H1 (cell line): ENCODE results near the gene SNX6. TPM values are rescaled to one million over a fixed set of nuclear protein-coding genes. Genes with fewer than 3 reads are reported as not detected.
"Not testable (repeated sequence)": the region's sequence is repeated elsewhere in the genome, so short reads cannot be mapped to it uniquely, and the experiment has no call there.

ENCODE experiments used
- CTCF ChIA-PET: fragments of 300-600 bp; sonication (Branson Sonifier 250); formaldehyde crosslinking; loops from one replicate; lab custom pipeline; 2021; ENCODE audit not compliant: partially characterized antibody; lab: Charles Lee
- POLR2A ChIA-PET: fragments of 300-600 bp; sonication (Branson Sonifier 250); formaldehyde crosslinking; loops from one replicate; lab custom pipeline; 2021; ENCODE audit warnings: inconsistent platforms; ENCODE audit not compliant: partially characterized antibody; lab: Charles Lee
- DNase-seq, 2 experiments: peaks; one replicate each; pipeline versions ENCODE4 v3.0.0 to v3.0.0-alpha.2; 2010 to 2022; ENCODE audit warnings: low spot score in 2 of 2, low read depth in 1 of 2, mixed read lengths in 1 of 2
- FAIRE-seq: peaks from 2 replicates; lab custom pipeline; 2011; peaks lifted over from hg19 to GRCh38; lab: Jason Lieb, UNC
- H2AFZ ChIP-seq: 2 replicates; pipeline ENCODE4 v1.8.1; 2012; ENCODE audit warnings: low read length, inconsistent platforms
- H2AK5ac ChIP-seq: 2 replicates; pipeline ENCODE4 v1.6.1; 2013; ENCODE audit warnings: low read depth, low read length
- H2BK120ac ChIP-seq: replicated peaks from 2 replicates; pipeline ENCODE3; 2013; ENCODE audit warnings: low read depth, low read length, inconsistent platforms
- H2BK12ac ChIP-seq: 2 replicates; pipeline ENCODE4 v1.6.1; 2013; ENCODE audit warnings: low read depth, low read length
- H2BK15ac ChIP-seq: 2 replicates; pipeline ENCODE4 v1.6.1; 2013; ENCODE audit warnings: low read length
- H2BK20ac ChIP-seq: 2 replicates; pipeline ENCODE4 v1.6.1; 2013; ENCODE audit warnings: low read length
- H2BK5ac ChIP-seq: 2 replicates; pipeline ENCODE4 v1.6.1; 2013; ENCODE audit warnings: low read depth, low read length
- H3K14ac ChIP-seq: 2 replicates; pipeline ENCODE4 v1.6.1; 2013; ENCODE audit warnings: inconsistent platforms; ENCODE audit not compliant: insufficient read length
- H3K18ac ChIP-seq: 2 replicates; pipeline ENCODE4 v1.6.1; 2013; ENCODE audit warnings: low read length; ENCODE audit errors: extremely low read depth
- H3K23ac ChIP-seq: 2 replicates; pipeline ENCODE4 v1.6.1; 2013; ENCODE audit warnings: inconsistent platforms; ENCODE audit not compliant: insufficient read length
- H3K23me2 ChIP-seq: 2 replicates; pipeline ENCODE4 v1.6.1; 2013; ENCODE audit warnings: low read depth, low read length
- H3K27ac ChIP-seq: 2 replicates; pipeline ENCODE4 v1.6.1; 2011; ENCODE audit warnings: low read depth, low read length, inconsistent platforms
- H3K27me3 ChIP-seq, 4 experiments: replicated peaks in 1 of 4; 1 replicate in 1 of 4; 2 replicates in 3 of 4; pipeline versions ENCODE4 v1.6.1 to v1.8.1; 2011 to 2013; ENCODE audit warnings: low read length in 3 of 4, mild to moderate bottlenecking in 3 of 4, inconsistent platforms in 2 of 4, mixed read lengths in 2 of 4, moderate library complexity in 1 of 4; ENCODE audit not compliant: control insufficient read depth in 3 of 4, insufficient read depth in 3 of 4; ENCODE audit errors: extremely low read depth in 1 of 4
- H3K36me3 ChIP-seq, 4 experiments: 2 replicates each; pipeline versions ENCODE4 v1.6.1 to v1.8.1; 2011 to 2013; ENCODE audit warnings: mild to moderate bottlenecking in 4 of 4, low read length in 3 of 4, moderate library complexity in 2 of 4, control low read depth in 1 of 4, inconsistent platforms in 1 of 4; ENCODE audit not compliant: insufficient read depth in 4 of 4, control insufficient read depth in 2 of 4
- H3K4ac ChIP-seq: replicated peaks from 2 replicates; pipeline ENCODE3; 2013; ENCODE audit warnings: low read length, low read depth, mixed read lengths, inconsistent platforms; ENCODE audit not compliant: insufficient read length
- H3K4me1 ChIP-seq, 4 experiments: replicated peaks in 1 of 4; 1 replicate in 1 of 4; 2 replicates in 3 of 4; pipeline versions ENCODE4 v1.6.1 to v1.8.1; 2011 to 2013; ENCODE audit warnings: low read length in 3 of 4, inconsistent platforms in 2 of 4, mixed read lengths in 1 of 4; ENCODE audit not compliant: insufficient read depth in 4 of 4, control insufficient read depth in 3 of 4
- H3K4me2 ChIP-seq, 2 experiments: 2 replicates each; pipeline versions ENCODE4 v1.6.1 to v1.8.1; 2011 to 2013; ENCODE audit warnings: low read depth in 2 of 2, low read length in 2 of 2, control low read depth in 1 of 2, inconsistent platforms in 1 of 2, mild to moderate bottlenecking in 1 of 2; ENCODE audit not compliant: insufficient read depth in 1 of 2
- H3K4me3 ChIP-seq, 4 experiments: fragments of 200-600, 300-600 bp in 1 of 4; sonication (generic), shearing (Covaris generic), sonication (Bioruptor Twin) in 1 of 4; 2 replicates each; pipeline versions ENCODE4 v1.5.1 to v1.8.1; 2011 to 2016; ENCODE audit warnings: low read length in 4 of 4, low read depth in 3 of 4, control low read depth in 2 of 4, inconsistent platforms in 2 of 4, mild to moderate bottlenecking in 2 of 4, mixed read lengths in 1 of 4, moderate library complexity in 1 of 4; ENCODE audit not compliant: insufficient read depth in 2 of 4; ENCODE audit errors: extremely low read depth in 1 of 4
- H3K56ac ChIP-seq: replicated peaks from 2 replicates; pipeline ENCODE3; 2013; ENCODE audit warnings: low read depth, mild to moderate bottlenecking, mixed read lengths, low read length, inconsistent platforms; ENCODE audit not compliant: insufficient read length
- H3K79me1 ChIP-seq: 2 replicates; pipeline ENCODE4 v1.6.1; 2013; ENCODE audit warnings: low read depth, low read length, control low read depth
- H3K79me2 ChIP-seq, 2 experiments: 2 replicates each; pipeline versions ENCODE4 v1.6.1 to v1.8.1; 2012 to 2013; ENCODE audit warnings: low read length in 2 of 2, mild to moderate bottlenecking in 2 of 2, inconsistent platforms in 1 of 2; ENCODE audit not compliant: insufficient read depth in 2 of 2, control insufficient read depth in 1 of 2
- H3K9ac ChIP-seq, 4 experiments: replicated peaks in 1 of 4; 1 replicate in 1 of 4; 2 replicates in 3 of 4; pipeline versions ENCODE4 v1.6.1 to v1.8.1; 2011 to 2013; ENCODE audit warnings: low read depth in 3 of 4, low read length in 3 of 4, control low read depth in 2 of 4, mild to moderate bottlenecking in 2 of 4, moderate library complexity in 2 of 4, inconsistent platforms in 1 of 4; ENCODE audit errors: extremely low read depth in 1 of 4
- H3K9me3 ChIP-seq, 2 experiments: 2 replicates each; pipeline versions ENCODE4 v1.6.1 to v1.8.1; 2012 to 2013; ENCODE audit warnings: mild to moderate bottlenecking in 2 of 2, moderate library complexity in 2 of 2, control low read depth in 1 of 2, inconsistent platforms in 1 of 2, low read depth in 1 of 2, low read length in 1 of 2, mixed read lengths in 1 of 2; ENCODE audit not compliant: insufficient read depth in 2 of 2
- H4K20me1 ChIP-seq, 2 experiments: replicated peaks in 1 of 2; 2 replicates each; pipeline versions ENCODE3 to v1.8.1; 2011 to 2013; ENCODE audit warnings: inconsistent platforms in 2 of 2, low read length in 2 of 2, mild to moderate bottlenecking in 1 of 2; ENCODE audit not compliant: insufficient read depth in 2 of 2, control insufficient read depth in 1 of 2
- H4K5ac ChIP-seq: 2 replicates; pipeline ENCODE4 v1.6.1; 2013; ENCODE audit warnings: low read length, low read depth, mixed read lengths, inconsistent platforms; ENCODE audit not compliant: insufficient read length
- H4K8ac ChIP-seq: 2 replicates; pipeline ENCODE4 v1.8.0; 2013; ENCODE audit warnings: mild to moderate bottlenecking, moderate library complexity, low read length, inconsistent platforms; ENCODE audit not compliant: insufficient read depth; ENCODE audit errors: extremely low read depth
- H4K91ac ChIP-seq: replicated peaks from 2 replicates; pipeline ENCODE3; 2013; ENCODE audit warnings: low read length, mixed read lengths, inconsistent platforms; ENCODE audit not compliant: insufficient read length
- WGBS, 2 experiments: shearing (Covaris generic) in 1 of 2; methylation state at CpG; one replicate each; pipeline versions ENCODE4 v1.1.6 to v1.1.7; 2013 to 2015; ENCODE audit warnings: low lambda C conversion rate in 2 of 2, mixed read lengths in 2 of 2, inconsistent platforms in 1 of 2, low coverage in 1 of 2, missing lambda C conversion rate in 1 of 2; ENCODE audit not compliant: insufficient replicate concordance in 2 of 2, insufficient coverage in 1 of 2, insufficient read length in 1 of 2; ENCODE audit errors: extremely low coverage in 1 of 2, missing lambda C conversion rate in 1 of 2; 5-methylcytosine and 5-hydroxymethylcytosine counted together
- polyA plus RNA-seq, 7 experiments: library from polyadenylated mRNA; depleted of rRNA in 3 of 7; stranded (reverse) in 5 of 7; unstranded in 2 of 7; fragments of >200 nt in 5 of 7; fragments of 200-250 nt in 2 of 7; gene quantifications; 1 replicate in 5 of 7; 2 replicates in 1 of 7; 4 replicates in 1 of 7; pipeline versions ENCODE4 v1.2.1 to v1.2.3, GENCODE V29; 2011 to 2013; ENCODE audit warnings: missing spikeins in 2 of 7, mixed read lengths in 2 of 7
- total RNA-seq: library from RNA; stranded (reverse); fragmentation: NEBNext Ultra II Directional; extraction: Animal tissue kit (Norgen Biotek cat#: 25700); gene quantifications from 2 replicates; pipeline ENCODE4 v1.2.1, GENCODE V29; 2021

Gene SNX6
- total and polyA plus RNA-seq, 2 of the 8 experiments (the other 6 are each of a cell fraction or from before 2014, with no cell fraction given): 53.4 to 71.1 TPM

DNA sequence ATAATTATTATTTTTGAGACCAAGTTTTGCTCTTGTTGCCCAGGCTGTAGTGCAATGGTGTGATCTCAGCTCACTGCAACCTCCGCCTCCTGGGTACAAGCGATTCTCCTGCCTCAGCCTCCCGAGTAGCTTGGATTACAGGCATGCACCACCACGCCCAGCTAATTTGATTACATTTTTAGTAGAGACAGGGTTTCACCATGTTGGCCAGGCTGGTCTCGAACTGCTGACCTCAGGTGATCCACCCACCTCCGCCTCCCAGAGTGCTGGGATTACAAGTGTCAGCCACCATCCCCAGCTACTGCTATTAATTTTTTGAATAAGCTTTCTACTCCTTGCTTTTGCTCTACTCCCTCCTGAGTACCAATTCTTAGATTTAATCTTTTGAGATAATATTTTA lies 108.9 kb downstream of the SNX6 start:
- H3K23ac ChIP-seq, H3K4me2 ChIP-seq, H3K56ac ChIP-seq, H3K14ac ChIP-seq, H4K91ac ChIP-seq, H3K4ac ChIP-seq, H3K9ac ChIP-seq, H3K4me3 ChIP-seq, H4K5ac ChIP-seq, H3K27ac ChIP-seq, H2AFZ ChIP-seq, H3K23me2 ChIP-seq, H4K20me1 ChIP-seq, H3K4me1 ChIP-seq, H2BK12ac ChIP-seq, H3K18ac ChIP-seq, H3K79me2 ChIP-seq, DNase-seq, H2AK5ac ChIP-seq, H2BK120ac ChIP-seq, H2BK15ac ChIP-seq, H3K79me1 ChIP-seq, H3K27me3 ChIP-seq, H3K9me3 ChIP-seq, FAIRE-seq, H2BK20ac ChIP-seq, H2BK5ac ChIP-seq, H4K8ac ChIP-seq: not testable (repeated sequence)
- 100% methylated on average over 6 of the region's 6 CpGs; no CpG with 5 or more reads in 1 of the 2 experiments for WGBS, 2 experiments
- POLR2A ChIA-PET: interaction anchor here (0.8 to 1.4 kb wide), 3 partner anchors 10 to 78 kb away, joined by 3 to 7 read pairs (median 4); no protein-coding TSS in a partner anchor
- H3K36me3 ChIP-seq: peaks cover 10 to 44% (median 32%) of the 10 kb centered on the region in 4 experiments
- CTCF ChIA-PET: interaction anchor here (0.9 to 1.5 kb wide), 3 partner anchors 9 to 17 kb away, joined by 3 read pairs; no protein-coding TSS in a partner anchor
